ENCODE measurements around the gene ZNF672.

ZNF672 gene

DNA sequence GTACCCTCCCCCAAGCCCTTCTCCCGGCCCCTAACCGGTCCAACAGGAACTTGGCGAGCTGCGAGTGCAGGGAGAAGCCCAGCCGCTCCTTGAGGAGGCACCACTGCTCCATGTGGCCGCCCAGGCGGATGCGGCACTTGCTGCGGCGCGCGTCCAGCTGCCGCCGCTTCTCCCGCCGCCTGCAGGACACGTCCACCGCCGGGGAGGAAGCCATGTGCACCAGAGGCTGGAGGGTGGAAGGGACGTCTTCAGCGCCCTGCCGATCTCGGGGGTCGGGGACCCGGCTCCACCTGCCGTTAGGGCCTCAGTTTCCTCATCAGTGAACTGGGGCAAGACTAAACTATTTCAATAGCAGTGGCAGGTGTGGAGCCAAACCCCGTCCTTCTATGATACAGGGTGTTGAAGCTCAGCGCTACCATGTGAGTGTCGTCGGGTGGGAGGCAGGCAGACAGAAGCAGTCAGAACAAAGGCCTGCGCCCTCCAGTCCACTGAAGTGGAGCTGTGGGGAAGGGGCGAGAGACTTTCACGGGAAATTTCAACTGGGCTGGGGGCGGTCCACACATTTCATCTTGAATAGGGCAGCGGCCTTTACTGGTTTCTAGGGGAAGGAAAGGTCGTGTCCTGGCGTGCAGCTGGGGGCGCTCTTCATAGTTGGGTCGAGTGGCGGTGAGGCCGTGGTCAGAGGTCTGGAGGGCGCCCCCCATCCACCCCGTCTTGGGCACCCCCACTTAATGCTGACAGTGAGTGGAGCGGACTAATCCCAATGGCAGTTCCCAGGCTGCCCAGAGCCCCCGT, 20.3 kb downstream of the ZNF672 start:
- Histone ChIP-seq H3K9ac (ENCODE audit: low read depth, low read length) (peak overlapping the region; percentile 84), H3K4me1 (ENCODE audit: insufficient read depth, low read length) (peaks cover 13% of the 10 kb centered on the region; the same call in 1 of the 2 replicates), H3K27me3 (ENCODE audit: insufficient read depth, low read length) (peaks cover 25% of the 10 kb centered on the region), H3K27ac (ENCODE audit: low read depth, low read length) (peak overlapping the region; percentile 81), H3K9me3 (ENCODE audit: insufficient read depth, low read depth, low read length) (no peaks in the 10 kb centered on the region), H3K36me3 (ENCODE audit: insufficient read depth, low read length) (peaks cover 35% of the 10 kb centered on the region), H3K4me3 (ENCODE audit: low read length) (peak overlapping the region; percentile 86)
- WGBS: 2% methylated on average over 45 of the region's 45 CpGs

DNA sequence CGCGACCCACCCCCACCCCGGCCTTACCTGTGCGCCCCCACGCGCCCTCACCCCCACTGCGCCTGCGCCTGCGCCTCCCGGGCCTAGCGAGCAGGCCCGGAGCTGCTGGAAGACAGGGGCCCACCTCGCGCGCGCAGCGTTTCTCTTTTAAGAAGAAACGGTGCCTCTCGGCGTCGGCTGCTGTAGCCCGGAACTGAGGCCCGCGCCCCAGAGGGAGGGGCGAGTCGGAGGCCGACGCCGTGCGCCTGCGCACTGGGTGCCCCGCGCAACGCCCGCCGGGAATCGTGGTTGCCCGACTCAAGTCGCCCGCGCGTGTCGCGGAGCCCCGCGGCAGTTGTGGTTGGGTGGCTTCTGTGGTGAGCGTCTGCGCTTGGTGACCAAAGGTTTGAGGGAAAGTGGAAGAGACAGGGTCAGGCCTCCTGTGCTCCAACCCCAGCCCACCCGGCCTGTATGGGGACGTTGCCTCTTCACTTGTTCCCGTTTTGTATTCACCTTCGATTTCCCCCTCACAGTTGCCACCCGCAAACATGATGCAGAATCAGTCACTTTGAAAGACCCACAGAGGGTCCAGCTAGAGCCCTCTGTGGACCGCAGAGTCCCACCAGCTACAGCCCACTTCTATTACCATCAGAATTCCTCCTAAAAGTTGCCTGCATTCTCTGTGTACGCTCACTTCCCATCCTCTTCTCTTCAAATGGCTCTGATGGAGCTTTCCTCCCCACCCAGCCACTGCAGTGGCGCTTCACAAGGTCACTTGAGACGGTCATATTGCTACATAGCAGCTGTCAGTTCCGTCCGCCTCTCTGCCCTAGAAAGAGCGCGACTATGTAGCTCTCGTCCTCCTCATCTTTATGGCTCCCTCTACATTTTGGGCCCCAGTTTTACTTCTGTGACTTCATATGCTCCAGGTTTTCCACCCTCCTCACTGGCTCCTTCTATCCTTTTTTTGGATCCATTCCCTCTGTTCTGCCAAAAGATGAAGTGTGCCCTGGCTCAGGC, 21.2 kb downstream of the ZNF672 start, which contains the start of gene ZNF692:
Gene ZNF692 (minus strand): TSS at position 195 of the 999 bp plus-strand sequence. CDS start 776 bp downstream, outside the sequence.
- Histone ChIP-seq H3K9me3 (ENCODE audit: insufficient read depth, low read depth, low read length) (no peaks in the 10 kb centered on the region), H3K4me1 (ENCODE audit: insufficient read depth, low read length) (peaks cover 19% of the 10 kb centered on the region; the same call in 1 of the 2 replicates), H3K9ac (ENCODE audit: low read depth, low read length) (peak within 1 kb of the TSS; percentile 84), H3K27ac (ENCODE audit: low read depth, low read length) (peak within 1 kb of the TSS; percentile 81), H3K27me3 (ENCODE audit: insufficient read depth, low read length) (peaks cover 34% of the 10 kb centered on the region), H3K36me3 (ENCODE audit: insufficient read depth, low read length) (peaks cover 26% of the 10 kb centered on the region), H3K4me3 (ENCODE audit: low read length) (peak within 1 kb of the TSS; percentile 86)
- WGBS: 9% methylated on average over 62 of the region's 62 CpGs

DNA sequence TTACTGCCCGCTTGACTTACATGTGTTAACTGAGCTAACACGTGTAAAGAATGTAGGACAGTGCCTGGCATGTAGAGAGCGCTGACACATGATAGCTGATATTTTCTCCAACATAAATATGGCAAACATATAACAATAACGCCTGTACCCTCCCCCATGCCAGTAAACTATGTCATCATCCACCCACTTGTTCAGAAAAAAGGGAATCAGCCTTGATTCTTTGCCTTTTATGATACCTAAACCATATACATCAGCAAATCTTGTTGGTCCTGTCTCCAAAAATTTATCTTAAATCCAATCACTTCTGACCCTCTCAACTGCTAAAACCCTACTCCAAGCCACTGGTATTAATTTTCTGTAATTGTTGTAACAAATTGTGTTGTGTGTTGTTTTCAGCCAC, 22.0 kb downstream of the ZNF672 start:
- Histone ChIP-seq H3K27ac (ENCODE audit: low read depth, low read length) (no peak overlapping the region), H3K9ac (ENCODE audit: low read depth, low read length) (no peak overlapping the region), H3K27me3 (ENCODE audit: insufficient read depth, low read length) (peaks cover 42% of the 10 kb centered on the region), H3K9me3 (ENCODE audit: insufficient read depth, low read depth, low read length) (no peaks in the 10 kb centered on the region), H3K4me1 (ENCODE audit: insufficient read depth, low read length) (peaks cover 19% of the 10 kb centered on the region; the same call in 1 of the 2 replicates), H3K4me3 (ENCODE audit: low read length) (peak overlapping the region; percentile 86; the same call in 1 of the 2 replicates), H3K36me3 (ENCODE audit: insufficient read depth, low read length) (peaks cover 17% of the 10 kb centered on the region; the same call in 1 of the 2 replicates)
- WGBS: 94% methylated on average over 4 of the region's 4 CpGs

DNA sequence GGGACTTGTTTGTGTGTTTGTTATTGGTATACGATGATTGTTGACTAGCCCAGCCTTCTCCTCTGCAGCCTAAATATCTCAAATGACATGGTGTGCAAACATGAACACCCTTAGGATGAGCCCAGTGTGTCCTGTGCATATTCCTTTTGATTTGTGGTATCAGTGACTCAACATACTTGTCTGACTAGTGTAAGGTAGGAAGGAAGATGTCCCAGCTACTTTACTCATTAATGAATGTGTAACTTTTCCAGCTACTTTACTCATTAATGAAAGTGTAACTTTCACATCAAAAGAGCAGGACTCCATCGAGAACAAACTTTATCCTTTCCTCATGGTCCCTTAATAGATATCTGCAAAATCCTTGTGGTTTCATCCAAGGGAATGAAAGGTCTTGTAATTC, 23.6 kb downstream of the ZNF672 start:
- no peak overlapping the region for H3K9ac ChIP-seq (ENCODE audit: low read depth, low read length)
- peaks cover 19% of the 10 kb centered on the region; the same call in 1 of the 2 replicates for H3K4me1 ChIP-seq (ENCODE audit: insufficient read depth, low read length)
- no peaks in the 10 kb centered on the region for H3K9me3 ChIP-seq (ENCODE audit: insufficient read depth, low read depth, low read length)
- 0 out of 2 replicates have a peak, but pooled peaks cover 4% of the 10 kb centered on the region for H3K36me3 ChIP-seq (ENCODE audit: insufficient read depth, low read length)
- no peak overlapping the region for H3K27ac ChIP-seq (ENCODE audit: low read depth, low read length)
- H3K27me3 ChIP-seq (ENCODE audit: insufficient read depth, low read length): peaks cover 44% of the 10 kb centered on the region
- H3K4me3 ChIP-seq (ENCODE audit: low read length): no peak overlapping the region
- WGBS: 86% methylated on average over 2 of the region's 2 CpGs

DNA sequence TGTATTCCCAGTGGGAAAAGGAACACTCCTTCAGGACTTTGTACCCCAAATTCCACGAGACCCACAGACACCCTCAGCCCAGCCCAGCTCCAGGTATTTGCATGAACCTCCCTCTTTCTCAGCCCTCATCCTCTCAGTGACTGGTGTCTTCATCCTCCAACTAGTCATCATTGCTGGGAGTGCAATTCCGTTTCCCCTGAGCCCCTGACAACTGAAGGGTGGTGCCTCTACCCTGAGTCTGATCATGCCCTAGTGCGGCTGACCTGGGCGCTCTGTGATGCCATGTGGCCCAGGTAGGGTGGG, 24.6 kb downstream of the ZNF672 start:
- Histone ChIP-seq H3K9me3 (ENCODE audit: insufficient read depth, low read depth, low read length) (no peaks in the 10 kb centered on the region), H3K4me1 (ENCODE audit: insufficient read depth, low read length) (peaks cover 11% of the 10 kb centered on the region; the same call in 1 of the 2 replicates), H3K27ac (ENCODE audit: low read depth, low read length) (no peak overlapping the region), H3K36me3 (ENCODE audit: insufficient read depth, low read length) (no peaks in the 10 kb centered on the region), H3K9ac (ENCODE audit: low read depth, low read length) (peak overlapping the region; percentile 47; the same call in 1 of the 2 replicates), H3K4me3 (ENCODE audit: low read length) (peak overlapping the region; percentile 80), H3K27me3 (ENCODE audit: insufficient read depth, low read length) (peaks cover 44% of the 10 kb centered on the region)
- 23% methylated on average over 4 of the region's 4 CpGs for whole genome bisulfite sequencing

DNA sequence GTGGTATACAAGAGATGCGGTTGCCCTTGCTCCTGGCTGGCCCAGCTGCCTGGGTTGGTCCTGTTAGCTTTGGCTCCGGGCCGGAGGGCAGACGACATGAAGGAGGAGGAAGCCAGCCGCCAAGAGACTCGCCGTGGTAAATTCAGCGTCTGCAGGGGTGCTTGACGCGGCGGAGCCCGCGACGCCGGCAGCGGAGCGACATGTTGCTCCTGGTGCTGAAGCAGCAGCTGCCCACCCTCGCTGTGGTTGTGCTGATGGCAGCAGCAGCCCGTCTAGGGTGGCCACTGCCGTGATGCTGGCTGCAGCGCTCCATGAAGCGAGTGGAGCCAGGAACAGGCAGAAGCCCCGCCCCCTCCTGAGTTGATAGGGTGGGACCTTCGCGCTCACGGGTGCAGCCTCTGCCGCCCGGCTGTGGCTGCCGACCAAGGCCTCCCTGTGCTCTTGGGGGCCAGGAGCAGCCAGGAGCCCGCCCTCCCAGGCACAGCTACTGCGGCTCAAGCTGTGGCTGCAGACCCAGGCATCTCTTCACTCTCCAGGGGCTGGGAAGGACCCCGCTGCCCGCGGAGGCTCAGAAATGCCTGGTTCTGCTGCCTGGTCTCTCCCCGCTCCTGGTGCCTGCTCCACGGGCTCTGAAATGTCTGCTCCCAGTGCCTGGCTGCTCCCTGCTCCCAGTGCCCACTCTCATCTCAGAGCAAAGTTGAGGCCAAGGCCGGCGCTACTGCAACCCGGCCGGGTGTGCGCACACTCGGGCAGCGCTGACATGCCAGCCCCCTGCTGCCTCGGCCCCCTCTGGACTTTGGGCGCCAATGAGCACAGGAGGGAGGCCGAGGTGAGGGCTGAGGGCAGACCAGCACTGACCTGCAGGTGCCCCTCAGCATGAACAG, 25.2 kb downstream of the ZNF672 start:
- H3K9me3 ChIP-seq (ENCODE audit: insufficient read depth, low read depth, low read length): no peaks in the 10 kb centered on the region
- peaks cover 10% of the 10 kb centered on the region; the same call in 1 of the 2 replicates for H3K4me1 ChIP-seq (ENCODE audit: insufficient read depth, low read length)
- H3K4me3 ChIP-seq (ENCODE audit: low read length): peak overlapping the region; percentile 80
- peak overlapping the region; percentile 47 for H3K9ac ChIP-seq (ENCODE audit: low read depth, low read length)
- peaks cover 44% of the 10 kb centered on the region for H3K27me3 ChIP-seq (ENCODE audit: insufficient read depth, low read length)
- H3K27ac ChIP-seq (ENCODE audit: low read depth, low read length): no peak overlapping the region
- H3K36me3 ChIP-seq (ENCODE audit: insufficient read depth, low read length): no peaks in the 10 kb centered on the region
- 8% methylated on average over 46 of the region's 46 CpGs for WGBS

DNA sequence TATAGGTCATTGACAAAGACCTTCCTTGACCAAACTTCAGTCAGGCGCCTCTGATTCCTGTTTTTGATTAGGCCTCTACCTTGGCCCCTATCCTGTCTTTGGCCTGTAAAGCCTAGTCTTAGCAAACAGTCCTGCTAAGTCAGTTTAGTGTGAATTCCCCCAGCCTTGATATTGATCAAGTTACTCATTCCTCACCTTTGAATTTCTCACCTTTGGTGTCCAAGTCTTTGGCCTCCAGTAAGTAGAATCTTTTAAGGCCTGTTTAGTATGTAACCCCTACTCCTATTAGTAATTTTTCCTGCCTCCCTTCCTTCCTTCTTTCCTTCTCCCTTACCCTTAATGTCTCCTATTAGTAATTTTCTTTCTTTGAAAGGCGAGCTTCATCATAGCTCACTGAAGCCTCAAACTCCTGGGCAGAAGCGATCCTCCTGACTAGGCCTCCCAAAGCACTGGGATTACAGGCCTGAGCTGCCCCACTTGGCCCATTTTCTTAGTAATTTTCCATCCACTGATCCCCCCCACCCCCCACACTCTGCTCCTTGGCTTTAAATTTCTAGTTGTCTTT, 33.9 kb downstream of the ZNF672 start:
- Histone ChIP-seq H3K27me3 (ENCODE audit: insufficient read depth, low read length) (no peaks in the 10 kb centered on the region), H3K4me3 (ENCODE audit: low read length) (peak overlapping the region; percentile 84), H3K4me1 (ENCODE audit: insufficient read depth, low read length) (0 out of 2 replicates have a peak, but pooled peaks cover 3% of the 10 kb centered on the region), H3K9ac (ENCODE audit: low read depth, low read length) (no peak overlapping the region), H3K27ac (ENCODE audit: low read depth, low read length) (no peak overlapping the region), H3K36me3 (ENCODE audit: insufficient read depth, low read length) (no peaks in the 10 kb centered on the region), H3K9me3 (ENCODE audit: insufficient read depth, low read depth, low read length) (no peaks in the 10 kb centered on the region)
- WGBS: 94% methylated on average over 3 of the region's 3 CpGs

DNA sequence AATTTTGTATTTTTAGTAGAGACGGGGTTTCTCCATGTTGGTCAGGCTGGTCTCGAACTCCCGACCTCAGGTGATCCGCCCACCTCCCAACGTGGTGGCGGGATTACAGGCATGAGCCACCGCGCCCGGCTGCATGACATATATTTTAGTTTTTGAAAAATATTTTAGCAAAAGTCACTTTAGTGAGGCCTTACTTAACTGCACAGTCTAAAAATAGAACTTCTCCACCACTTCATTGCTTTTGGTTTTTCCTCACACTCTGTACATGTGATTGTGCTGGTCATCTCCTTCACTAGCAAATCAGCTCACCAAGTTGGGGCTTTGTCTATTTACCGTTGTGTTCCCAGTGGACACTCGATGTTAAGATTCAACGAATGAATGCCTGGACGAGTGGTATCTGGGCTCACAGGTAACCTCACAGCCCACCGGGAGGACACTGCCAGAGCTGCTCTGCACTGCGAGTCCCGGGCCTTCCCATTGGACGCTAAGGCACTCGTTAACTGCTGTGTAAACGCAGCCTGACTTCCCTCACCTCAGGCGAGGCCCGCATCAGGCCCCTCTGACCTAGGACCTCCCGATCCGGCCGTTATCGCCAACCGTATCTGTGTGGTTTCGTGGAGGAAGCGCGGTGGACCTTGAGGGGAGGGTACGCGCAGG, 34.9 kb downstream of the ZNF672 start:
- WGBS: 2% methylated on average over 31 of the region's 31 CpGs
- Histone ChIP-seq H3K9me3 (ENCODE audit: insufficient read depth, low read depth, low read length) (no peaks in the 10 kb centered on the region), H3K36me3 (ENCODE audit: insufficient read depth, low read length) (no peaks in the 10 kb centered on the region), H3K4me1 (ENCODE audit: insufficient read depth, low read length) (0 out of 2 replicates have a peak, but pooled peaks cover 3% of the 10 kb centered on the region), H3K9ac (ENCODE audit: low read depth, low read length) (peak overlapping the region; percentile 74), H3K27me3 (ENCODE audit: insufficient read depth, low read length) (no peaks in the 10 kb centered on the region), H3K4me3 (ENCODE audit: low read length) (peak overlapping the region; percentile 84), H3K27ac (ENCODE audit: low read depth, low read length) (peak overlapping the region; percentile 65)

DNA sequence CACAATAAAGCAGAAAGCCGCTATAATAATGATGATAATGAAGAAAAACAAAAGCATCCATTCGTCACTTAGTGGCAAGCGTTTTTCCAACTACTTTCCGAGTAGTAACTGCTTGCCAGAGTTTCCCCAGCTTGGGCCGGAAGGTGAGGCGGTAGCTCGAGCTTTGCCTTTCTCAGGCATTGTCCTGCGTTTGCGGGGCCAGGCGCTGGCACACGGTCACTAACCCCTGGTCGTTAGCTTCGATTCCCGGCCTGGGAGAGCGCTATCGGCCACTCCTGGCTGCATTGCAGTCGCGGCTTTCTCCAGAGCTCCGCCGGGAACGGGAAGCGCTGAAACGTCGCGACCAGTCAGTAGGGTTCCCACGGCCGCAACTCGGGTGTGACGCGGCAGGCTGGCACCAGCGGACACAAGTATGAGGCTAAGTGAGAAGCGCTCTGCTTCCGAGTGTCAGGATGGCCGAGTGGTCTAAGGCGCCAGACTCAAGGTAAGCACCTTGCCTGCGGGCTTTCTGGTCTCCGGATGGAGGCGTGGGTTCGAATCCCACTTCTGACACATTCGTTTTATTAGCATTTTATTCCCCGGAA, 35.5 kb downstream of the ZNF672 start:
- Histone ChIP-seq H3K4me1 (ENCODE audit: insufficient read depth, low read length) (0 out of 2 replicates have a peak, but pooled peaks cover 3% of the 10 kb centered on the region), H3K27me3 (ENCODE audit: insufficient read depth, low read length) (no peaks in the 10 kb centered on the region; the same call in 1 of the 2 replicates), H3K27ac (ENCODE audit: low read depth, low read length) (peak overlapping the region; percentile 65), H3K9ac (ENCODE audit: low read depth, low read length) (peak overlapping the region; percentile 74), H3K9me3 (ENCODE audit: insufficient read depth, low read depth, low read length) (no peaks in the 10 kb centered on the region), H3K4me3 (ENCODE audit: low read length) (peak overlapping the region; percentile 84), H3K36me3 (ENCODE audit: insufficient read depth, low read length) (no peaks in the 10 kb centered on the region)
- under 1% methylated on average over 41 of the region's 41 CpGs for WGBS
